Lower leg skin (tissue), 4 donors: ENCODE data around the gene CNTNAP5. TPM values are rescaled to one million over a fixed set of nuclear protein-coding genes. Genes with fewer than 3 reads are reported as not detected.

Experiments used
- DNase-seq, 2 donors: peaks; one replicate each; pipeline ENCODE4 v3.0.0-alpha.2; 2019; ENCODE audit warnings: low spot score in 2 of 2
- H3K4me3 ChIP-seq: fragments of 200-600 bp; sonication (generic); 2 replicates; pipeline ENCODE4 v1.5.1; 2017; ENCODE audit warnings: mild to moderate bottlenecking, low read depth; ENCODE audit not compliant: poor library complexity, severe bottlenecking
- CTCF ChIP-seq, 3 donors: fragments of 450-650 bp; IDR thresholded peaks; one replicate each; pipeline ENCODE4 v1.5.1; 2016; ENCODE audit warnings: antibody characterized with exemption in 3 of 3, mild to moderate bottlenecking in 3 of 3, moderate library complexity in 2 of 3
- POLR2A ChIP-seq, 2 donors: fragments of 450-650 bp; IDR thresholded peaks; one replicate each; pipeline ENCODE4 v1.6.1; 2016 to 2017; ENCODE audit warnings: antibody characterized with exemption in 2 of 2, mild to moderate bottlenecking in 1 of 2, moderate library complexity in 1 of 2
- WGBS, 2 donors: methylation state at CpG; one replicate each; pipeline ENCODE4 v1.1.5; 2018; 5-methylcytosine and 5-hydroxymethylcytosine counted together
- intact Hi-C: fragments of 100-400 bp; cut with DNase I; formaldehyde crosslinking; loops from one replicate; pipeline ENCODE4 v1.15.0; 2023; ENCODE audit warnings: low total_unique reads
- total RNA-seq, 4 donors: library from RNA; depleted of rRNA; stranded (reverse); fragments of >200 nt; gene quantifications; one replicate each; pipeline ENCODE4 v1.1.0, GENCODE V29; 2016

CNTNAP5 gene
- total RNA-seq, 4 donors from 2014 or later = not detected

GRCh38 chr2:124575497-124575896 lies 550.4 kb downstream of the CNTNAP5 start:
- intact Hi-C loops = no loop called here
- TF ChIP-seq CTCF (IDR thresholded peaks at IDR 0.05) = no peak
- TF ChIP-seq POLR2A (IDR thresholded peaks at IDR 0.05) = no peak
- no peak for DNase-seq
- 76 to 82% methylated on average over 2 of the region's 2 CpGs for WGBS, 2 donors
- H3K4me3 ChIP-seq = no peak overlapping the region

DNA sequence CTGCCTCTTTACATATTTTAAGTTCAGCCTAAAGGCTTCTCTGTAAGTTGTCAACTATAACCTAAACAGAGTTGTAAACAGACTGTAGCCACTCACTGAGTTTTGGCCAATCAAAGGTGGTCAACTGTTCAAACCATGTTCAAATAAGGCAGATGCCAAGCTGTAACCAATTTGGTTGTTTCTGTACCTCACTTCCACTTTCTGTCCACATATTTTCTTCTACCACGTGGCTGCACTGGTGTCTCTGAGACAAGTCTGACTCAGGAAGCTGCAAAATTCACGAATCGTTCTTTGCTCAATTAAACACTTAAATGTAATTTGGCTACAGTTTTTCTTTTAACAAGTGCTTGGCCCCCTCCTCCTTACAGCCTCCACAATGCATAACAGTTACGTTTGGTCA lies 555.2 kb downstream of the CNTNAP5 start:
- no peak for TF ChIP-seq CTCF (IDR thresholded peaks at IDR 0.05)
- TF ChIP-seq POLR2A (IDR thresholded peaks at IDR 0.05) = no peak
- intact Hi-C loops = no loop called here
- no peak overlapping the region for H3K4me3 ChIP-seq
- DNase-seq = no peak
- 46 to 73% methylated on average over 4 of the region's 4 CpGs for WGBS, 2 donors

DNA sequence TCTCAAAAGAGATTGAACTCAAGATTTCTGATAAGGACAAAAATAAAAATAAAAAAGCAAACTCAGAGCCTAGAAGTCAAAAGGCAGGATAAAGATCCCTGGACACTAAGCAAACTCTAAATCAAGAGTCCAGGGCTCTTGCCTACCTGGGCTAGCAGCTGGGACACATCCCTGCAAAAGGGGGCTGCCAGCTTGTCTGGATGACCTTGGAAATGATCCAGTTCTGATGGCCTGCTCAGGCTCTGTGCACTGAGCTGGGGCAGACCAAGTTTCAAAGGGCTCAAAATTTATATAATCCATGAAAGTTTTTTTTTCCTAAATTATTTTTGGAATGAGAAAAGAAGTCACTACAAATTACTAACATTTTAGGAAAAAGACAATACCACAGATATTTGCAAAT lies 557.3 kb downstream of the CNTNAP5 start:
- H3K4me3 ChIP-seq = no peak overlapping the region
- no peak for DNase-seq
- intact Hi-C loops = no loop called here
- TF ChIP-seq CTCF (IDR thresholded peaks at IDR 0.05) (no peak), POLR2A (IDR thresholded peaks at IDR 0.05) (no peak)

- H3K4me3 ChIP-seq = no peak overlapping the region
- TF ChIP-seq POLR2A (IDR thresholded peaks at IDR 0.05) (no peak), CTCF (IDR thresholded peaks at IDR 0.05) (no peak)
- WGBS, 2 donors = 93 to 94% methylated on average over 4 of the region's 4 CpGs
- intact Hi-C loops = no loop called here
- no peak for DNase-seq
These were observed 559.5 kb downstream of the CNTNAP5 start for GRCh38 chr2:124584615-124585014.

DNA sequence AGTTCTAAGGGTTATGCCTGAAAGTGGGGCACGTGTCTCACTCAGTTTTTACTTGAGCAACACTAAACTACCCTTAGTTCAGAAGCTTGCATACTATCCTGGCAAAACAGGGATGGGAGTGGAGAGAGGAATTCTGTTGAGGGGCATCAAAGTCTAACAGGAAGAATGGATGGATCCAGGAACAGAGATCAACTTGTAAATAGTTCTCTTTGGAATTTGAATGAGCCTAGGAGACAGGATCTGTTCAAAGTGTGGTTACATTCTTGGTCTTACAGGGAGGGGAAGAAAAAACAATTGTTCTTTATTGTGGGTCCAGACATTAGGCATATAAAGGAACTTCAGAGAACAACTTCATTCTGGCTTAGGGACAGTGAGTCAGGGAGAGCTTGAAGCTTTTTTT lies 560.2 kb downstream of the CNTNAP5 start:
- WGBS, 2 donors = 40 to 51% methylated on average over 1 of the region's 1 CpG
- H3K4me3 ChIP-seq = no peak overlapping the region
- no peak for DNase-seq
- intact Hi-C loops = no loop called here
- TF ChIP-seq POLR2A (IDR thresholded peaks at IDR 0.05) (no peak), CTCF (IDR thresholded peaks at IDR 0.05) (no peak)

DNA sequence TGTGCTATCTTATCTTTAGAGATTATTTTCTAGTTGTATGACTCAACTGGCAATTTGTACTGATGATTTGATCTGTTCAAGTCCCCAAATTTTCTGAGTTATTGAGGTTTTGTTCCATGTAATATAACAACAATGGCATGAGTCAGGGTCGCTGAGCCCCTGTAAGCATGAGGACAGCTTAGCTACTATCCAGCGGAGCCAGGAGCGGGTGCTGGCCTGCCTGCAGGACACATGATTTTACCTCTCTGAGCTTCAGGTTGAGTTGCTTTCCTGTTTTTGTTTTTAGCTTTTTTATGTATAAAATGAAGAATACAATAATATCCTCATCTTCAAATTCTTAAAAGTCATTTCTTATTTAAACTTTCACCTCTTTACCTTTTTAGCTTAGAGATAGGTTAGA lies 561.1 kb downstream of the CNTNAP5 start:
- WGBS, 2 donors = 97 to 100% methylated on average over 3 of the region's 3 CpGs
- no peak overlapping the region for H3K4me3 ChIP-seq
- no peak for DNase-seq
- intact Hi-C loops = no loop called here
- TF ChIP-seq POLR2A (IDR thresholded peaks at IDR 0.05) (no peak), CTCF (IDR thresholded peaks at IDR 0.05) (no peak)
